Measurements from ENCODE around the gene MAPKAPK2.
"Not testable (repeated sequence)": the region's sequence is repeated elsewhere in the genome, so short reads cannot be mapped to it uniquely, and the experiment has no call there.

The MAPKAPK2 gene

GRCh38 chr1:206684478-206685333, at the start of gene MAPKAPK2:
MAPKAPK2 (plus strand) TSS chr1:206684905; CDS start chr1:206685230, 325 bp downstream.
- H3K9me3 Mint-ChIP-seq, result no peaks in the 10 kb centered on the region
- H3K4me3 Mint-ChIP-seq, result peak within 1 kb of the TSS; percentile 93
- H3K27ac Mint-ChIP-seq, result peak within 1 kb of the TSS; percentile 91
- H3K27me3 Mint-ChIP-seq, result no peaks in the 10 kb centered on the region
- H3K36me3 Mint-ChIP-seq, result no peaks in the 10 kb centered on the region
- H3K4me1 Mint-ChIP-seq, result peaks cover 46% of the 10 kb centered on the region

GRCh38 chr1:206635080-206635977, 49.4 kb upstream of the MAPKAPK2 start, which contains the start of gene DYRK3:
DYRK3 (plus strand) TSS chr1:206635536; CDS start chr1:206635704, 168 bp downstream.
- H3K27me3 Mint-ChIP-seq, result peaks cover 4% of the 10 kb centered on the region
- no peaks in the 10 kb centered on the region for H3K36me3 Mint-ChIP-seq
- peak within 1 kb of the TSS; percentile 91 for H3K4me3 Mint-ChIP-seq
- no peaks in the 10 kb centered on the region for H3K9me3 Mint-ChIP-seq
- H3K4me1 Mint-ChIP-seq, result peaks cover 15% of the 10 kb centered on the region
- H3K27ac Mint-ChIP-seq, result peak within 1 kb of the TSS; percentile 93

GRCh38 chr1:206635978-206636345, 48.7 kb upstream of the MAPKAPK2 start:
- H3K27ac Mint-ChIP-seq, result no peak overlapping the region

GRCh38 chr1:206636671-206637070, 48.0 kb upstream of the MAPKAPK2 start:
- Mint-ChIP-seq H3K27me3 (peaks cover 4% of the 10 kb centered on the region), H3K4me3 (no peak overlapping the region), H3K27ac (no peak overlapping the region), H3K36me3 (no peaks in the 10 kb centered on the region), H3K4me1 (peaks cover 15% of the 10 kb centered on the region), H3K9me3 (no peaks in the 10 kb centered on the region)

More at GRCh38 chr1:206635978-206636345, 48.7 kb upstream of the MAPKAPK2 start:
- peaks cover 4% of the 10 kb centered on the region for H3K27me3 Mint-ChIP-seq
- H3K4me3 Mint-ChIP-seq, result peak overlapping the region; percentile 91
- no peaks in the 10 kb centered on the region for H3K9me3 Mint-ChIP-seq
- H3K36me3 Mint-ChIP-seq, result no peaks in the 10 kb centered on the region
- peaks cover 15% of the 10 kb centered on the region for H3K4me1 Mint-ChIP-seq

GRCh38 chr1:206637605-206638004, 47.1 kb upstream of the MAPKAPK2 start:
- H3K9me3 Mint-ChIP-seq, result no peaks in the 10 kb centered on the region
- H3K27me3 Mint-ChIP-seq, result peaks cover 3% of the 10 kb centered on the region
- H3K27ac Mint-ChIP-seq, result no peak overlapping the region
- H3K36me3 Mint-ChIP-seq, result no peaks in the 10 kb centered on the region
- H3K4me1 Mint-ChIP-seq, result peaks cover 15% of the 10 kb centered on the region
- no peak overlapping the region for H3K4me3 Mint-ChIP-seq

- H3K27ac Mint-ChIP-seq, H3K9me3 Mint-ChIP-seq, H3K4me1 Mint-ChIP-seq, H3K36me3 Mint-ChIP-seq, H3K4me3 Mint-ChIP-seq, H3K27me3 Mint-ChIP-seq: not testable (repeated sequence)
Measured at GRCh38 chr1:206642074-206642473, 42.6 kb upstream of the MAPKAPK2 start.

- H3K9me3 Mint-ChIP-seq, result no peaks in the 10 kb centered on the region
- H3K27me3 Mint-ChIP-seq, result no peaks in the 10 kb centered on the region
- no peaks in the 10 kb centered on the region for H3K36me3 Mint-ChIP-seq
- no peaks in the 10 kb centered on the region for H3K4me1 Mint-ChIP-seq
- no peak overlapping the region for H3K4me3 Mint-ChIP-seq
- H3K27ac Mint-ChIP-seq, result no peak overlapping the region
Measured at GRCh38 chr1:206643118-206643698, 41.5 kb upstream of the MAPKAPK2 start.

GRCh38 chr1:206646504-206646903, 38.2 kb upstream of the MAPKAPK2 start:
- Mint-ChIP-seq H3K36me3 (no peaks in the 10 kb centered on the region), H3K27ac (no peak overlapping the region), H3K27me3 (no peaks in the 10 kb centered on the region), H3K9me3 (no peaks in the 10 kb centered on the region), H3K4me1 (no peaks in the 10 kb centered on the region), H3K4me3 (no peak overlapping the region)

GRCh38 chr1:206647224-206647623, 37.5 kb upstream of the MAPKAPK2 start:
- no peak overlapping the region for H3K27ac Mint-ChIP-seq
- no peaks in the 10 kb centered on the region for H3K36me3 Mint-ChIP-seq
- H3K27me3 Mint-ChIP-seq, result no peaks in the 10 kb centered on the region
- no peaks in the 10 kb centered on the region for H3K4me1 Mint-ChIP-seq
- no peaks in the 10 kb centered on the region for H3K9me3 Mint-ChIP-seq
- no peak overlapping the region for H3K4me3 Mint-ChIP-seq

- Mint-ChIP-seq H3K36me3 (no peaks in the 10 kb centered on the region), H3K27me3 (no peaks in the 10 kb centered on the region), H3K4me1 (no peaks in the 10 kb centered on the region), H3K27ac (no peak overlapping the region), H3K9me3 (no peaks in the 10 kb centered on the region), H3K4me3 (no peak overlapping the region)
Measured at GRCh38 chr1:206649261-206649921, 35.3 kb upstream of the MAPKAPK2 start.

- Mint-ChIP-seq H3K36me3 (no peaks in the 10 kb centered on the region), H3K27me3 (no peaks in the 10 kb centered on the region), H3K4me1 (no peaks in the 10 kb centered on the region), H3K9me3 (no peaks in the 10 kb centered on the region), H3K27ac (no peak overlapping the region), H3K4me3 (no peak overlapping the region)
Measured at GRCh38 chr1:206651014-206651413, 33.7 kb upstream of the MAPKAPK2 start.

- no peak overlapping the region for H3K4me3 Mint-ChIP-seq
- no peaks in the 10 kb centered on the region for H3K9me3 Mint-ChIP-seq
- no peaks in the 10 kb centered on the region for H3K4me1 Mint-ChIP-seq
- H3K36me3 Mint-ChIP-seq, result no peaks in the 10 kb centered on the region
- peaks cover 2% of the 10 kb centered on the region for H3K27me3 Mint-ChIP-seq
- no peak overlapping the region for H3K27ac Mint-ChIP-seq
Measured at GRCh38 chr1:206651958-206652890, 32.5 kb upstream of the MAPKAPK2 start.

- Mint-ChIP-seq H3K27me3 (peaks cover 10% of the 10 kb centered on the region), H3K9me3 (no peaks in the 10 kb centered on the region), H3K4me1 (peaks cover 8% of the 10 kb centered on the region), H3K36me3 (no peaks in the 10 kb centered on the region), H3K4me3 (no peak overlapping the region), H3K27ac (no peak overlapping the region)
Measured at GRCh38 chr1:206653715-206654459, 30.8 kb upstream of the MAPKAPK2 start.

GRCh38 chr1:206654828-206655227, 29.9 kb upstream of the MAPKAPK2 start:
- no peaks in the 10 kb centered on the region for H3K9me3 Mint-ChIP-seq
- H3K27ac Mint-ChIP-seq, result no peak overlapping the region
- peaks cover 10% of the 10 kb centered on the region for H3K27me3 Mint-ChIP-seq
- no peaks in the 10 kb centered on the region for H3K36me3 Mint-ChIP-seq
- no peak overlapping the region for H3K4me3 Mint-ChIP-seq
- peaks cover 8% of the 10 kb centered on the region for H3K4me1 Mint-ChIP-seq
